Astrocyte (in vitro differentiated cells and primary cell): ENCODE measurements around the gene GPR15. TPM values are rescaled to one million over a fixed set of nuclear protein-coding genes. Genes with fewer than 3 reads are reported as not detected.
"Not testable (repeated sequence)": the region's sequence is repeated elsewhere in the genome, so short reads cannot be mapped to it uniquely, and the experiment has no call there.

Source experiments
- DNase-seq: peaks from one replicate; pipeline ENCODE4 v3.0.0-alpha.2; 2010; ENCODE audit warnings: low read depth
- FAIRE-seq: peaks from 2 replicates; lab custom pipeline; 2011; peaks lifted over from hg19 to GRCh38; lab: Jason Lieb, UNC
- H2AFZ ChIP-seq: 2 replicates; pipeline ENCODE4 v1.6.0; 2012; ENCODE audit warnings: low read depth, low read length, inconsistent platforms
- H3K27ac ChIP-seq: 2 replicates; pipeline ENCODE4 v1.5.1; 2011; ENCODE audit warnings: low read depth, low read length, inconsistent platforms
- H3K27me3 ChIP-seq: 2 replicates; pipeline ENCODE4 v1.6.0; 2011; ENCODE audit warnings: low read length, inconsistent platforms; ENCODE audit not compliant: insufficient read depth
- H3K36me3 ChIP-seq: 2 replicates; pipeline ENCODE4 v1.5.1; 2011; ENCODE audit warnings: low read length, inconsistent platforms; ENCODE audit not compliant: insufficient read depth
- H3K4me1 ChIP-seq: 2 replicates; pipeline ENCODE4 v1.5.1; 2011; ENCODE audit warnings: low read length, inconsistent platforms; ENCODE audit not compliant: insufficient read depth
- H3K4me2 ChIP-seq: 2 replicates; pipeline ENCODE4 v1.6.0; 2012; ENCODE audit warnings: low read length, inconsistent platforms
- H3K4me3 ChIP-seq: 2 replicates; pipeline ENCODE4 v1.5.1; 2011; ENCODE audit warnings: low read depth, mild to moderate bottlenecking, low read length, inconsistent platforms; ENCODE audit not compliant: insufficient read depth
- H3K79me2 ChIP-seq: 2 replicates; pipeline ENCODE4 v1.6.0; 2012; ENCODE audit warnings: mild to moderate bottlenecking, low read length, inconsistent platforms; ENCODE audit not compliant: insufficient read depth
- H3K9ac ChIP-seq: 2 replicates; pipeline ENCODE4 v1.6.0; 2012; ENCODE audit warnings: mild to moderate bottlenecking, low read length, inconsistent platforms
- H3K9me3 ChIP-seq: 2 replicates; pipeline ENCODE4 v1.5.1; 2012; ENCODE audit warnings: low read depth, mild to moderate bottlenecking, low read length, inconsistent platforms; ENCODE audit not compliant: insufficient read depth
- H4K20me1 ChIP-seq: 2 replicates; pipeline ENCODE4 v1.6.0; 2012; ENCODE audit warnings: low read length, inconsistent platforms; ENCODE audit not compliant: insufficient read depth
- H3K27ac Mint-ChIP-seq: one replicate; pipeline ENCODE4 v1.8.0; 2021; ENCODE audit warnings: mild to moderate bottlenecking, mixed read lengths; ENCODE audit not compliant: unreplicated experiment
- H3K27me3 Mint-ChIP-seq: one replicate; pipeline ENCODE4 v1.8.0; 2021; ENCODE audit warnings: low read depth, mixed read lengths; ENCODE audit not compliant: unreplicated experiment
- H3K36me3 Mint-ChIP-seq: one replicate; pipeline ENCODE4 v1.8.0; 2021; ENCODE audit warnings: low read depth, mixed read lengths; ENCODE audit not compliant: unreplicated experiment
- H3K4me1 Mint-ChIP-seq: one replicate; pipeline ENCODE4 v1.8.0; 2021; ENCODE audit warnings: low read depth, mixed read lengths; ENCODE audit not compliant: unreplicated experiment
- H3K4me3 Mint-ChIP-seq: one replicate; pipeline ENCODE4 v1.8.0; 2021; ENCODE audit warnings: mild to moderate bottlenecking, moderate library complexity, mixed read lengths; ENCODE audit not compliant: unreplicated experiment
- H3K9me3 Mint-ChIP-seq: one replicate; pipeline ENCODE4 v1.8.0; 2021; ENCODE audit warnings: mild to moderate bottlenecking, mixed read lengths; ENCODE audit not compliant: unreplicated experiment
- CTCF ChIP-seq: IDR thresholded peaks from 2 replicates; pipeline ENCODE4 v1.5.1; 2011; ENCODE audit warnings: low read depth, mild to moderate bottlenecking, inconsistent platforms, low read length, moderate library complexity; ENCODE audit not compliant: insufficient read depth
- EZH2 ChIP-seq: IDR thresholded peaks from 2 replicates; pipeline ENCODE4 v1.6.1; 2012; ENCODE audit warnings: mild to moderate bottlenecking, low read length, inconsistent platforms; ENCODE audit not compliant: insufficient read depth
- total RNA-seq: library from RNA; stranded (reverse); gene quantifications from 2 replicates; pipeline ENCODE4 v1.2.1, GENCODE V29; 2021

GPR15 gene
- total RNA-seq, 1 donor from 2014 or later: not detected

DNA sequence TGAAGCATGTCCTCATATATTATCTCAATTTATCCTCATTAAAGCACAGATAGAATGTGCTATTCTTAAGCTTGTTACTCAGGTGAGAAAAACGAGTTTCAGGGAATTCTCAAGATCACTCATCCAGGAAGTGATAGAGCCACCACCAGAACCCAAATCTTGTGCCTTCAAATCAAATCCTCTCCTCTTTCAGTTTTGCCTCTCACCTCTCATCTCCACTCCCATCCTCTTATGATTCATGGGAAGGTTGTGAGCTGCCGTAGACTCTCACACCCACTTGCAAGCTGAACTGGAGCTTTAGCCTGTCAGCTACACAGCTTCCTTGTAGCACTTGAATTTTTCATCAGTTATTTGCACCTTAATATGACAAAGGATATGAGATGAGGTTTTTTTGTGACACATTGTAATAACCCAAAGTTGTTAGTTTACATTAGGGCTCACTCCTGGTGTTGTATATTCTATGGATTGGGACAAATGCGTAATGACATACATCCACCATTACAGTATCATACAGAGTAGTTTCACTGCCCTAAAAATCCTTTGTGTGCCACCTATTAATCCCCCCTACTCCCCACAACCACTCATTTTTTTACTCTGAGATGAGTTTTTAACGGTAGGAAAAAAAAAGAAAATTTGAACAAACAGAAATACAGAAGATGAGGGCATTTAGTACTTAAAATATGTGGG is 25.7 kb downstream of the GPR15 start:
- FAIRE-seq: peak; percentile 17
- Mint-ChIP-seq H3K4me3 (no peak overlapping the region), H3K36me3 (no peaks in the 10 kb centered on the region), H3K4me1 (peaks cover 7% of the 10 kb centered on the region), H3K27ac (no peak overlapping the region), H3K9me3 (no peaks in the 10 kb centered on the region), H3K27me3 (no peaks in the 10 kb centered on the region)
- TF ChIP-seq CTCF (no peak), EZH2 (no peak)
- H3K9ac ChIP-seq: no peak overlapping the region
- H3K27me3 ChIP-seq: peaks cover 4% of the 10 kb centered on the region
- H3K4me3 ChIP-seq: no peak overlapping the region
- no peaks in the 10 kb centered on the region for H3K36me3 ChIP-seq
- DNase-seq: no peak
- no peaks in the 10 kb centered on the region for H4K20me1 ChIP-seq
- H3K4me1 ChIP-seq: no peaks in the 10 kb centered on the region
- H3K4me2 ChIP-seq: no peak overlapping the region
- H3K79me2 ChIP-seq: no peaks in the 10 kb centered on the region
- H3K27ac ChIP-seq: peak overlapping the region; percentile 23
- no peak overlapping the region for H2AFZ ChIP-seq
- H3K9me3 ChIP-seq: no peaks in the 10 kb centered on the region

- no peak for FAIRE-seq
- TF ChIP-seq CTCF (no peak), EZH2 (no peak)
- no peak overlapping the region for H3K27ac ChIP-seq
These were observed 26.5 kb downstream of the GPR15 start for GRCh38 chr3:98558100-98558827.

DNA sequence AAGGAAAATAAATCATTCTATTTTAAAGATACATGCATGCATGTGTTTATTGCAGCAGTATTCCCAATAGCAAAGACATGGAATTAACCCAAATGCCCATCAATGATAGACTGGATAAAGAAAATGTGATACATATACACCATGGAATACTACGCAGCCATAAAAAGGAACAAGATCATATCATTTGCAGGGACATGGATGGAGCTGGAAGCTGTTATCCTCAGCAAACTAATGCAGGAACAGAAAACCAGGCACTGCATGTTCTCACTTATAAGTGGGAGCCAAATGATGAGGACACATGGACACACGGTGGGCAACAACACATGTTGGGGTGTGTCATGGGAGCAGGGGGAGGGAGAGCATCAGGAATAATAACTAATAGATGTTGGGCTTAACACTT is 28.0 kb downstream of the GPR15 start:
- peaks cover 15% of the 10 kb centered on the region for H3K4me1 Mint-ChIP-seq
- DNase-seq, H3K27me3 Mint-ChIP-seq: not testable (repeated sequence)

More at GRCh38 chr3:98558100-98558827, 26.5 kb downstream of the GPR15 start:
- no peaks in the 10 kb centered on the region for H3K4me1 ChIP-seq
- H3K79me2 ChIP-seq: no peaks in the 10 kb centered on the region
- DNase-seq: no peak
- H3K4me3 Mint-ChIP-seq: no peak overlapping the region
- no peak overlapping the region for H2AFZ ChIP-seq
- H3K9ac ChIP-seq: no peak overlapping the region
- no peak overlapping the region for H3K4me3 ChIP-seq
- no peaks in the 10 kb centered on the region for H3K9me3 Mint-ChIP-seq
- H3K4me2 ChIP-seq: no peak overlapping the region
- H3K4me1 Mint-ChIP-seq: peaks cover 10% of the 10 kb centered on the region
- H3K27ac Mint-ChIP-seq: no peak overlapping the region
- no peaks in the 10 kb centered on the region for H4K20me1 ChIP-seq
- peaks cover 4% of the 10 kb centered on the region for H3K27me3 ChIP-seq
- H3K9me3 ChIP-seq: no peaks in the 10 kb centered on the region
- no peaks in the 10 kb centered on the region for H3K36me3 ChIP-seq
- no peaks in the 10 kb centered on the region for H3K27me3 Mint-ChIP-seq
- H3K36me3 Mint-ChIP-seq: no peaks in the 10 kb centered on the region

More for the DNA sequence above, 28.0 kb downstream of the GPR15 start:
- H3K27ac ChIP-seq, H3K36me3 ChIP-seq, H3K9ac ChIP-seq, H3K79me2 ChIP-seq, H3K9me3 ChIP-seq, H3K27ac Mint-ChIP-seq, H4K20me1 ChIP-seq, H3K27me3 ChIP-seq, H3K4me2 ChIP-seq, H3K36me3 Mint-ChIP-seq, H3K4me3 ChIP-seq, H3K4me3 Mint-ChIP-seq, H3K4me1 ChIP-seq, H3K9me3 Mint-ChIP-seq, FAIRE-seq, H2AFZ ChIP-seq: not testable (repeated sequence)
